Panc1 (cell line): ENCODE results near the gene STPG1. TPM values are rescaled to one million over a fixed set of nuclear protein-coding genes. Genes with fewer than 3 reads are reported as not detected.

ENCODE experiments used
- ATAC-seq: fragments of 200-7000 bp; cut with Tn5 transposase; 2 replicates; pipeline ENCODE4 v1.9.1; 2020; ENCODE audit warnings: mild to moderate bottlenecking, moderate library complexity
- BruUV-seq: library from RNA; stranded (reverse); fragments of 400-500 nt; replicated peaks from 2 replicates; lab custom pipeline; 2021; lab: Mats Ljungman, UMichigan
- CTCF ChIA-PET: fragments of 300-600 bp; sonication (Branson Sonifier 250); formaldehyde crosslinking; loops from one replicate; lab custom pipeline; 2022; ENCODE audit warnings: antibody characterized with exemption; lab: Charles Lee
- POLR2A ChIA-PET: fragments of 300-600 bp; sonication (Branson Sonifier 250); formaldehyde crosslinking; loops from one replicate; lab custom pipeline; 2022; ENCODE audit warnings: antibody characterized with exemption; lab: Charles Lee
- DNase-seq: peaks from one replicate; pipeline ENCODE4 v3.0.0-alpha.2; 2010; ENCODE audit warnings: low read depth, low spot score
- H3K27ac ChIP-seq: 2 replicates; pipeline ENCODE4 v1.5.1; 2011; ENCODE audit warnings: mild to moderate bottlenecking, low read length, inconsistent platforms
- H3K27me3 ChIP-seq: fragments of 200-500 bp; sonication (Bioruptor generic); 2 replicates; pipeline ENCODE4 v1.6.0; 2014; ENCODE audit warnings: low read length, inconsistent platforms; ENCODE audit not compliant: control insufficient read depth, insufficient read depth
- H3K36me3 ChIP-seq: fragments of 200-500 bp; sonication (Bioruptor generic); 2 replicates; pipeline ENCODE4 v1.5.1; 2014; ENCODE audit warnings: inconsistent platforms, mild to moderate bottlenecking, low read length, moderate library complexity; ENCODE audit not compliant: control insufficient read depth, insufficient read depth
- H3K4me1 ChIP-seq: 2 replicates; pipeline ENCODE4 v1.5.1; 2011; ENCODE audit warnings: inconsistent platforms, mild to moderate bottlenecking, low read length, moderate library complexity; ENCODE audit not compliant: control insufficient read depth, insufficient read depth
- H3K4me3 ChIP-seq, 2 experiments: 2 replicates each; pipeline ENCODE4 v1.5.1; 2011 to 2012; ENCODE audit warnings: low read depth in 2 of 2, low read length in 2 of 2, mild to moderate bottlenecking in 2 of 2, inconsistent platforms in 1 of 2, moderate library complexity in 1 of 2
- H3K9me3 ChIP-seq: fragments of 200-500 bp; sonication (Bioruptor generic); 2 replicates; pipeline ENCODE4 v1.5.1; 2014; ENCODE audit warnings: low read depth, mild to moderate bottlenecking, inconsistent platforms, low read length, moderate library complexity; ENCODE audit not compliant: control insufficient read depth, insufficient read depth
- POLR2AphosphoS5 ChIP-seq: IDR thresholded peaks from 2 replicates; pipeline ENCODE4 v1.6.1; 2012; ENCODE audit warnings: mild to moderate bottlenecking, low read depth, low read length, moderate library complexity
- REST ChIP-seq, 2 experiments: IDR thresholded peaks; 2 replicates each; pipeline ENCODE4 v1.6.1; 2011 to 2012; ENCODE audit warnings: low read depth in 2 of 2, control low read depth in 1 of 2, low read length in 1 of 2, mild to moderate bottlenecking in 1 of 2, moderate library complexity in 1 of 2; ENCODE audit not compliant: insufficient read depth in 1 of 2
- SIN3A ChIP-seq: IDR thresholded peaks from 2 replicates; pipeline ENCODE4 v1.6.1; 2012; ENCODE audit warnings: low read depth, mild to moderate bottlenecking, low read length, moderate library complexity, borderline replicate concordance; ENCODE audit not compliant: insufficient read depth
- TCF7L2 ChIP-seq: IDR thresholded peaks from 2 replicates; pipeline ENCODE4 v1.6.1; 2011; ENCODE audit warnings: mild to moderate bottlenecking, low read depth, low read length, inconsistent platforms
- in situ Hi-C: cut with HindIII; loops from 2 replicates; pipeline ENCODE4 v1.10.0; 2016; ENCODE audit warnings: low sequenced_read_pairs, low pct_unique_long_range_greater_than_20kb
- intact Hi-C: fragments of 100-400 bp; cut with micrococcal nuclease; formaldehyde crosslinking; loops from one replicate; pipeline ENCODE4 v1.10.0; 2022; ENCODE audit not compliant: unreplicated experiment
- total RNA-seq: library from RNA; stranded (reverse); gene quantifications from one replicate; pipeline ENCODE4 v1.2.1, GENCODE V29; 2021; ENCODE audit not compliant: unreplicated experiment
- TF ChIP-seq, protein P1 (sequence below): fragments of 450-650 bp; IDR thresholded peaks from 2 replicates; pipeline ENCODE4 v1.5.1; 2017; ENCODE audit warnings: mild to moderate bottlenecking

The STPG1 gene
- total RNA-seq, 1 experiment from 2014 or later: 9.9 TPM

GRCh38 chr1:24327486-24327885 is 86.1 kb downstream of the STPG1 start:
- no TSS peak for BruUV-seq
- peaks cover 14% of the 10 kb centered on the region for H3K4me1 ChIP-seq
- no peaks in the 10 kb centered on the region for H3K27me3 ChIP-seq
- no peak overlapping the region for H3K4me3 ChIP-seq
- no peak overlapping the region for H3K27ac ChIP-seq
- ATAC-seq: no peak
- no peak for TF ChIP-seq REST (IDR thresholded peaks at IDR 0.05; ENCODE audit: insufficient read depth in 1 of 2, low read depth in 2 of 2, low read length in 1 of 2)
- no peak for TF ChIP-seq SIN3A
- no peak for TF ChIP-seq POLR2AphosphoS5
- TF ChIP-seq TCF7L2: no peak
- TF ChIP-seq, protein P1, sequence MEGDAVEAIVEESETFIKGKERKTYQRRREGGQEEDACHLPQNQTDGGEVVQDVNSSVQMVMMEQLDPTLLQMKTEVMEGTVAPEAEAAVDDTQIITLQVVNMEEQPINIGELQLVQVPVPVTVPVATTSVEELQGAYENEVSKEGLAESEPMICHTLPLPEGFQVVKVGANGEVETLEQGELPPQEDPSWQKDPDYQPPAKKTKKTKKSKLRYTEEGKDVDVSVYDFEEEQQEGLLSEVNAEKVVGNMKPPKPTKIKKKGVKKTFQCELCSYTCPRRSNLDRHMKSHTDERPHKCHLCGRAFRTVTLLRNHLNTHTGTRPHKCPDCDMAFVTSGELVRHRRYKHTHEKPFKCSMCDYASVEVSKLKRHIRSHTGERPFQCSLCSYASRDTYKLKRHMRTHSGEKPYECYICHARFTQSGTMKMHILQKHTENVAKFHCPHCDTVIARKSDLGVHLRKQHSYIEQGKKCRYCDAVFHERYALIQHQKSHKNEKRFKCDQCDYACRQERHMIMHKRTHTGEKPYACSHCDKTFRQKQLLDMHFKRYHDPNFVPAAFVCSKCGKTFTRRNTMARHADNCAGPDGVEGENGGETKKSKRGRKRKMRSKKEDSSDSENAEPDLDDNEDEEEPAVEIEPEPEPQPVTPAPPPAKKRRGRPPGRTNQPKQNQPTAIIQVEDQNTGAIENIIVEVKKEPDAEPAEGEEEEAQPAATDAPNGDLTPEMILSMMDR: no peak
- CTCF ChIA-PET: no interaction called here
- no peaks in the 10 kb centered on the region for H3K9me3 ChIP-seq
- H3K36me3 ChIP-seq: no peaks in the 10 kb centered on the region
- POLR2A ChIA-PET: no interaction called here
- in situ Hi-C loops: no loop called here
- DNase-seq: no peak
- intact Hi-C loops: no loop called here

DNA sequence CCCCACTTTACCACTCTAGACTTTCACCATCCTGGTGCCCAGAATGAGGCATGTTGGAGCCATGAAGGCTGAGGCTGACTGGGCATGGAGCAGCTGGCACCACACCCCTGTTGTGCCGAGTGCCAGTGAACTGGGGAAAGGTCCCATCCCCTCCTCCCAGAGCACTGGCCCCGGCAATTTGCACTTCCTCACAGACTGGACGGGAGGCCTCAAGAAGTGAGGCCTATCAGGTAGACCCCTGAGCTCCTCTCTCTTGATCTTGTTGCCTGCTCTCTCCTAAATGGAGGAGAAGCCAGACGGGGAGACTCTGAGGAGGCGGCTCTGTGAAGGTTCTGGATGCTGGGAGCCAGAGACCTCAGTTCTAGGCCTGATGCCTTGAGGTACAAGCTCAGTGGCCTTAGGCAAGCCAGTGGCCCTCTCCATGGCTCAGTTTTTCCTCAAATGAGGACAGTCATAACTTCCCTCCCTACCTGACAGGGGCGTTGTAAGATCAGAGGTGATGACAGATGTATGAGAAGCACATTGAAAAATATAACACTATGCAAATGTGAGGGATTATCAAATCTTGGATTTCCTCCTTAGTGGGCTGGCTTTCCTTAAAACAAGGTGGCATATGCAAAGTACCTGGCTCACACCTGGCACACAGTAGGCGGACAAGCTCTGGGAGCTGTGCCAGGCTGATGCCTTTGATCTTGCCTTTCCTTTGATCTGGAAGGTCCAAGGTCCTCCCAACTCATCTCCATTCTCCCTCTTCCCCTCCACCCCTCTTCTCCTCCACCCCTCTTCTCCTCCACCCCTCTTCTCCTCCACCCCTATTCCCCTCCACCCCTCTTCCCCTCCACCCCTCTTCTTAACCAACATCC is 87.8 kb downstream of the STPG1 start:
- no peak for ATAC-seq
- in situ Hi-C loops: no loop called here
- DNase-seq: no peak
- Histone ChIP-seq H3K27me3 (no peaks in the 10 kb centered on the region), H3K9me3 (no peaks in the 10 kb centered on the region), H3K27ac (no peak overlapping the region; the same call in 1 of the 2 replicates), H3K36me3 (no peaks in the 10 kb centered on the region), H3K4me1 (peaks cover 23% of the 10 kb centered on the region), H3K4me3 (no peak overlapping the region)
- ChIA-PET POLR2A (no interaction called here), CTCF (interaction anchor here (1.9 kb wide), 1 partner anchor 66 kb away, joined by 4 read pairs; no protein-coding TSS in a partner anchor)
- TF ChIP-seq SIN3A (no peak), TCF7L2 (peak; percentile 72)
- no TSS peak for BruUV-seq
- intact Hi-C loops: no loop called here

GRCh38 chr1:24324903-24325302 is 88.7 kb downstream of the STPG1 start:
- ATAC-seq (no peak), DNase-seq (no peak)
- TF ChIP-seq REST (IDR thresholded peaks at IDR 0.05; ENCODE audit: insufficient read depth in 1 of 2, low read depth in 2 of 2, low read length in 1 of 2) (no peak), TCF7L2 (no peak), SIN3A (no peak), POLR2AphosphoS5 (no peak)
- TF ChIP-seq, protein P1: no peak
- intact Hi-C loops: no loop called here
- POLR2A ChIA-PET: no interaction called here
- no peaks in the 10 kb centered on the region for H3K27me3 ChIP-seq
- CTCF ChIA-PET: interaction anchor here (1.9 kb wide), 1 partner anchor 67 kb away, joined by 4 read pairs; no protein-coding TSS in a partner anchor
- peak overlapping the region; percentile 29; the same call in 1 of the 2 replicates for H3K27ac ChIP-seq
- no peaks in the 10 kb centered on the region for H3K9me3 ChIP-seq
- BruUV-seq: no TSS peak
- no peaks in the 10 kb centered on the region for H3K36me3 ChIP-seq
- in situ Hi-C loops: no loop called here
- no peak overlapping the region for H3K4me3 ChIP-seq
- peaks cover 28% of the 10 kb centered on the region for H3K4me1 ChIP-seq
